Stomach (tissue), 9 donors: ENCODE results near the gene PPP1R3E. TPM values are rescaled to one million over a fixed set of nuclear protein-coding genes. Genes with fewer than 3 reads are reported as not detected.

Experiments
- DNase-seq, 2 donors: peaks; one replicate each; pipeline versions ENCODE4 v3.0.0 to v3.0.0-alpha.2; 2013 to 2019
- H3K27ac ChIP-seq, 5 donors: fragments of 200-600 bp in 4 of 5; sonication (generic) in 4 of 5; one replicate each; pipeline ENCODE4 v1.5.1; 2013 to 2019; ENCODE audit warnings: mild to moderate bottlenecking in 1 of 5, moderate library complexity in 1 of 5
- H3K27me3 ChIP-seq, 3 donors: fragments of 200-600 bp; sonication (generic); one replicate each; pipeline ENCODE4 v1.5.1; 2017 to 2019; ENCODE audit warnings: mixed run types in 1 of 3
- H3K36me3 ChIP-seq, 4 donors: fragments of 200-600 bp; sonication (generic); 1 replicate in 3 of 4; 2 replicates in 1 of 4; pipeline ENCODE4 v1.5.1; 2016 to 2019
- H3K4me1 ChIP-seq, 4 donors: fragments of 200-600 bp; sonication (generic); one replicate each; pipeline ENCODE4 v1.5.1; 2016 to 2019
- H3K4me3 ChIP-seq, 4 donors: fragments of 200-600 bp; sonication (generic) in 3 of 4; one replicate each; pipeline ENCODE4 v1.5.1; 2016 to 2019; ENCODE audit warnings: mild to moderate bottlenecking in 1 of 4
- H3K9me3 ChIP-seq, 4 donors: fragments of 200-600 bp; sonication (generic); one replicate each; pipeline ENCODE4 v1.5.1; 2016 to 2019
- CTCF ChIP-seq, 7 experiments: fragments of 450-650 bp in 4 of 7; fragments of 200-600 bp in 3 of 7; sonication (generic) in 3 of 7; IDR thresholded peaks; one replicate each; pipeline ENCODE4 v1.5.1; 2016 to 2019; ENCODE audit warnings: antibody characterized with exemption in 7 of 7, control low read depth in 2 of 7, mild to moderate bottlenecking in 1 of 7
- EP300 ChIP-seq: sonication (generic); formaldehyde crosslinking; IDR thresholded peaks from one replicate; pipeline ENCODE4 v1.6.1; 2017; ENCODE audit warnings: antibody characterized with exemption
- POLR2A ChIP-seq, 4 donors: fragments of 450-650 bp; IDR thresholded peaks; one replicate each; pipeline ENCODE4 v1.6.1; 2016; ENCODE audit warnings: antibody characterized with exemption in 4 of 4, control low read depth in 2 of 4, mild to moderate bottlenecking in 1 of 4, moderate library complexity in 1 of 4
- POLR2AphosphoS5 ChIP-seq, 3 donors: sonication (generic); formaldehyde crosslinking; IDR thresholded peaks; one replicate each; pipeline ENCODE4 v1.6.1; 2016; ENCODE audit warnings: antibody characterized with exemption in 3 of 3
- WGBS, 5 donors: extraction: QIAGEN DNeasy Blood & Tissue Kit in 3 of 5; methylation state at CpG; one replicate each; pipeline versions ENCODE4 v1.1.5 to v1.1.7; 2013 to 2018; 5-methylcytosine and 5-hydroxymethylcytosine counted together
- intact Hi-C: fragments of 100-400 bp; cut with DNase I; formaldehyde crosslinking; loops from one replicate; pipeline ENCODE4 v1.15.1; 2023; ENCODE audit warnings: low total_unique reads
- polyA plus RNA-seq, 3 donors: library from polyadenylated mRNA; stranded (reverse); fragments of 200-250 nt; gene quantifications; one replicate each; pipeline ENCODE4 v1.2.3, GENCODE V29; 2013
- total RNA-seq, 5 donors: library from RNA; depleted of rRNA; stranded (reverse); fragments of >200 nt; gene quantifications; one replicate each; pipeline versions ENCODE4 v1.1.0 to v1.2.3, GENCODE V29; 2014 to 2016
- donor health status: healthy with polysubstance abuse.
- donor health status: Bipolar disorder and iron deficiency.
- donor health status: healthy.

PPP1R3E gene
- total and polyA plus RNA-seq, 8 donors, result 1.7 to 17.6 (median 11.5) TPM

- no peak for DNase-seq
- H3K27me3 ChIP-seq, result peaks cover 0 to 6% (median 0%) of the 10 kb centered on the region in 3 donors
- peaks cover 0 to 6% (median 2%) of the 10 kb centered on the region in 4 donors for H3K4me1 ChIP-seq
- no peaks in the 10 kb centered on the region for H3K36me3 ChIP-seq
- intact Hi-C loops, result no loop called here
- H3K4me3 ChIP-seq, result no peak overlapping the region
- 91 to 95% (median 94%) methylated on average over 5 of the region's 5 CpGs for WGBS, 5 donors
- no peaks in the 10 kb centered on the region for H3K9me3 ChIP-seq
- TF ChIP-seq CTCF (IDR thresholded peaks at IDR 0.05), result no peak
- no peak for TF ChIP-seq POLR2A (IDR thresholded peaks at IDR 0.05)
- TF ChIP-seq POLR2AphosphoS5 (IDR thresholded peaks at IDR 0.05), result no peak
- no peak for TF ChIP-seq EP300
- H3K27ac ChIP-seq, result no peak overlapping the region
Measured at GRCh38 chr14:23258256-23258655, 44.4 kb downstream of the PPP1R3E start.

- peaks cover 0 to 10% (median 2%) of the 10 kb centered on the region in 4 donors for H3K4me1 ChIP-seq
- no peaks in the 10 kb centered on the region for H3K36me3 ChIP-seq
- H3K27ac ChIP-seq, result no peak overlapping the region
- no peaks in the 10 kb centered on the region for H3K27me3 ChIP-seq
- intact Hi-C loops, result no loop called here
- 50 to 63% (median 56%) methylated on average over 4 of the region's 4 CpGs for WGBS, 5 donors
- TF ChIP-seq CTCF (IDR thresholded peaks at IDR 0.05) (no peak), POLR2AphosphoS5 (IDR thresholded peaks at IDR 0.05) (no peak), POLR2A (IDR thresholded peaks at IDR 0.05) (no peak), EP300 (no peak)
- H3K4me3 ChIP-seq, result no peak overlapping the region
- no peaks in the 10 kb centered on the region for H3K9me3 ChIP-seq
- DNase-seq, result no peak
Measured at GRCh38 chr14:23252420-23253333, 50.0 kb downstream of the PPP1R3E start.

GRCh38 chr14:23252006-23252405 is 50.7 kb downstream of the PPP1R3E start:
- H3K4me3 ChIP-seq, result no peak overlapping the region

GRCh38 chr14:23249824-23250223 is 52.8 kb downstream of the PPP1R3E start:
- Histone ChIP-seq H3K27me3 (no peaks in the 10 kb centered on the region), H3K27ac (no peak overlapping the region), H3K36me3 (no peaks in the 10 kb centered on the region), H3K9me3 (no peaks in the 10 kb centered on the region), H3K4me1 (peaks cover 0 to 11% (median 2%) of the 10 kb centered on the region in 4 donors), H3K4me3 (no peak overlapping the region)
- intact Hi-C loops, result no loop called here
- TF ChIP-seq POLR2AphosphoS5 (IDR thresholded peaks at IDR 0.05), result no peak
- TF ChIP-seq EP300, result no peak
- TF ChIP-seq CTCF (IDR thresholded peaks at IDR 0.05), result no peak
- TF ChIP-seq POLR2A (IDR thresholded peaks at IDR 0.05), result no peak
- DNase-seq, result no peak
- 62 to 71% (median 68%) methylated on average over 6 of the region's 6 CpGs for WGBS, 5 donors

More at GRCh38 chr14:23252006-23252405, 50.7 kb downstream of the PPP1R3E start:
- Histone ChIP-seq H3K36me3 (no peaks in the 10 kb centered on the region), H3K27me3 (no peaks in the 10 kb centered on the region), H3K9me3 (no peaks in the 10 kb centered on the region), H3K4me1 (peaks cover 0 to 4% (median 0%) of the 10 kb centered on the region in 4 donors), H3K27ac (no peak overlapping the region)
- WGBS, 5 donors, result 52 to 75% (median 62%) methylated on average over 3 of the region's 3 CpGs
- no peak for DNase-seq
- intact Hi-C loops, result no loop called here
- no peak for TF ChIP-seq POLR2A (IDR thresholded peaks at IDR 0.05)
- TF ChIP-seq POLR2AphosphoS5 (IDR thresholded peaks at IDR 0.05), result no peak

- Histone ChIP-seq H3K4me3 (no peak overlapping the region), H3K9me3 (no peaks in the 10 kb centered on the region), H3K4me1 (peaks cover 0 to 11% (median 2%) of the 10 kb centered on the region in 4 donors), H3K27ac (no peak overlapping the region), H3K27me3 (no peaks in the 10 kb centered on the region), H3K36me3 (no peaks in the 10 kb centered on the region)
- 66 to 87% (median 86%) methylated on average over 7 of the region's 7 CpGs for WGBS, 5 donors
- TF ChIP-seq EP300 (no peak), CTCF (IDR thresholded peaks at IDR 0.05) (no peak), POLR2A (IDR thresholded peaks at IDR 0.05) (no peak), POLR2AphosphoS5 (IDR thresholded peaks at IDR 0.05) (no peak)
- DNase-seq, result no peak
- intact Hi-C loops, result no loop called here
Measured at GRCh38 chr14:23248601-23249000, 54.1 kb downstream of the PPP1R3E start.
